Measurements from ENCODE around the gene TENM3.

The TENM3 gene

DNA sequence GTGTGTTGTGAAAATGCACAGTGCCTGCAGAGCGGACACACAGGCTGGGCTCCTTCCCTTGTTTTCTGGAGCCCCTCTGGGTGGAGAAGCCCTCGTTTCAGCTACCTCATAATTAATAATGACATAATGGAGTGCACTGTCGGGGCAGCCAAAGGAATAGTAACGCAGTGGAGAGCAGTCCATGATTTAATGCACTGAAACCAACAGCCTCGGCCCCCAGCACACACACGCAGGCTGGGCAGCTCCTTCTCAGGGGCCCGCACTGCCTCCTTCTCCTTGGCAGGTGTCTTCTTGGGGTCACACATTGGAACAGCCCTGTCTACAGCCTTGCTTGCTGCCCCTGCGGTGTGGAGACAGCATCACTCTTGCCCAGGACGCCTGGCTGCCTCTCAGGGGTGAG, 584.8 kb downstream of the TENM3 start:
- no peak for DNase-seq

DNA sequence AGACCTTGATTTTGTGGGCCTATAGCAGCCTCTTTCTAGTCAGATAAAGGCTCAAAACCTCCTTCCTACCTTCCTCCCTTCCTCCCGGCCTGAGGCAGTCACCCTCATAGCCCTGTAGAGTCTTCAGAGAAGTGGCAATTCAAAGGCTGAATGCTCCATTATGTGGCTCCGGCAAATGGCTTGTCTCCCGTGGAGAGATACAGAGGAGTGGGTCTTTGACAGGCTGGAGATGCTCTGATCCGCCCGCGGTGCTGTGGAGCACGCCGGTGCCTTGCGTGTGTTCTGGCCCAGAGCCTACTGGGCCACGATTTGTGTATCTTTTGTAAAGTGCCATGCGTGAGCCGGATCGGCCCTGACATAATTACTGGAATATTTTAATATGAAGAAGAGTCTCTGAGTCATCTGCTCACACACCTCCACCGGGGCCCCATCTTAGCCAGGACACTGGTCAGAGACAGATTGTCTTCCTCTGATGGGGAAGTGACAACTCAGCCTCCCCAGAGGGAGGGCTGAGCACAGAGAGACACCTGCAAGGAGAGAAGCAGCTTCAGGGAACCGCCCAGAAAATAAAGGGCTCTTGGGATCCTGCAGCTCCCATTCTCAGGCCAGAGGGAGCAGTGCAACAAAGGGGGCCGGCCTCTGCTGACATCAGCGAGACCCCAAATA, 585.3 kb downstream of the TENM3 start:
- DNase-seq = no peak

DNA sequence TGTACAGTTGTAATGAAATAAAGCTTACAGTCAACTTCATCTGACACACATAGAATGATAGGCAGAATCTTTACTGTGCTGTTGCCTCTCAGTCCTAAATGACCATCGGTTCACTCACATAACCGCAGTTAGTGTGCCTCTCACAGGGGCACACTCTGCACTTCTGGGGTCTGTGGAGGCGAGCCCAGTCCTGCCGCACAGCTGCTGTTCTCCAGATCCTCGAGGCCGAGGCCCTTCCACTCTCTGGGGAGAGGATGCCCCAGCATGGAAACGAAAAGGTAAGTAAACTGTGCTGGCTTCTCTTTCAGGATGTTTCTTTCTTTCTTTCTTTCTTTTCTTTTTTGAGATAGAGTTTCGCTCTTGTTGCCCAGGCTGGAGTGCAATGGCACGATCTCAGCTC, 586.0 kb downstream of the TENM3 start:
- no peak for DNase-seq

DNA sequence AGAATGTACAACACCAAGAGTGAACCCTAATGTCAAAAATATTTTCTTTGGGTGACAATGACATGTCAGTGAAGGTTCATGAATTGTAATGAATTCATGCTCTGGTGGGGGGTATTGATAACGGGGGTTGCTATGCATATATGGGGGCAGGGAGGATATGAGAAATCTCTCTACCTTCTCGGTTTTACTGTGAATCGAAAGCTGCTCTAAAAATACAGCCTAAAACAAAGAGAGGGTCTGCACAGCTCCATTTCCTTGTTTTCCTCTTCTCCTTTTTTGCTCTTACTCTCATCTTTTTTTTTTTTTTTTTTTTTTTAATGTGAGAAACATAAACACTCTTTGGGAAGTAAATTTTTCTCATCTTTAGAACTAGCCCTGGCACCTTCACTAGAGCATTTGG, 588.2 kb downstream of the TENM3 start:
- no peak for DNase-seq

DNA sequence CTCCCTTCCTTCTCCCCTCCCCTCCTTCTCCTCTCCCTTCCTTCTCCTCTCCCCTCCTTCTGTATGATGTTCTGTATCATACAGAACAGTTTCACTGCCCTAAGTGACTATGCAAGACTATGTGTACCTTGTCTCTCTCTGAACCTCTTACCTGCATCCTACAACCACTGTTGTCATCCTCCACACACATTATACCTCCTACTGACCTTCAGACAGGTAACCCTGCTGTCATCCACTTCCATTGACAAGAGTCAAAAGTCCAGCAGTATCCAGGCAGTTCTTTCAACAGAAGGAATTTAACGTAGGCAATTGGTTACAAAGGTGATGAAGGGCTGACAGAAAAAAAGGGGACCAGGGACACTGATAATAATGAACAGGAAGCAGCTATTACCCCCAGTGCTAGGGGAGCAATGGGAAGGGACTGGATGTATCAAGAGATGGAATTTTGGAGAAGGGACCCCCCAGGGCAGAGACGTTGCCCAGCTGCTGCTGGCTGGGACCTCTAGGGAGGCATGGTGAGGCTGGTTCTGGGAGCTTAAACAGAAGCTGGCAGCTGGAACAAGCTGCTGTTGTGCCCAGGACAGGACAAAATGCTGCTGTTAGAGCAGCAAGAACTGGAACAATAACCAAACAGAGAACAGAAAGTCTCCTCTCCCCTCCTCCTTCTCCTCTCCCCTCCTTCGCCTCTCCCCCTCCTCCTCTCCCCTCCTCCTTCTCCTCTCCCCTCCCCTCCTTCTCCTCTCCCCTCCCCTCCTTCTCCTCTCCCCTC, 589.3 kb downstream of the TENM3 start:
- DNase-seq = no peak

DNA sequence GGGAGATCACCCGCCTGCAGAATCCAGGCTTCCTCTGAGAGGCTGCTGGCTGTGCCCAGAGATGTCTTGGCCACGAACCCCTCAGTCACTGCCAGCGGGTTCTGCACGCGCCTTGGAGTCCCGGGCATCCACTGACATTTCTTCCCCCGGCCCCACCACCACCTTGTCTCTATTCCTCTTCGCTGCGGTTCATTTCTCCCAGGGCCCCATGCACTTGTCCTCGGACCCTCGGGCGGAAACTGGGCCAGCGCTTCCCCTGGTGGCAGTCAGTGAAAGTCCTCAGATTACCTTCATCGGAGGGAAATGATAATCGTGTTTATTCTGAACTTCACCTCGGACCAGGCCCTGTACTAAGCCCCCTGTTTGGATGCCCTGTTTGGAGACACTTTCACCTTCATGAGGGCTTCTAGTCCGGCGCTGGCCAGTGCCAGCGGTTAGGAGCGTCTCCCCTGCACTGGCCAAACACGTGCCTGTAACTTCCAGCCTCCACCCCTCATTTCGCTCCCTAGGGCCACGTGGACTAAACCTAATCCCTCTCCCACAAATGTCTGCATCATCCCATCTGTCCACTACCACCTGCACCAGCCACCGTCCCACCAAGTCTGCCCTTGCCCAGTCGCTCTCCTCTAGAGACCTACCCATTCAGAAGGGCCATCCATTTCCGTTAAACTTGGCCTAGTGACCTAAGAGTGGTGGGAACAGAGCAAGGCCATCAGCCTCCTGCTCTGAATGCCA, 592.0 kb downstream of the TENM3 start:
- no peak for DNase-seq

DNA sequence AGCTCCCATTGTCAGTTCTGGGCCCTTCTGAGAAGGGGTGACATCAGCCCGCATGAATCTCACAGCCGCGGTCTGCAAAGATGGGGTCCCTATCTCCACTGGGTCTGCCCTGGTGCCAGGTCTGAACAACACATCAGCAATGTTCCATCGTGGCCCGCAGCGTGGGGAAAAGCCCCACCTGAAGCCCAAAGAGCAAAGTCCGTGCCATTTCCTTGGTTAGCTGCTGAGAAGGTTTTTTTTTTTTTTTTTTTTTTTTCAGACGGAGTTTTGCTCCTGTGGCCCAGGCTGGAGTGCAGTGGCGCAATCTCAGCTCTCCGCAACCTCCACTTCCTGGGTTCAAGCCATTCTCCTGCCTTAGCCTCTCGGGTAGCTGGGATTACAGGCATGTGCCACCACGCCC, 594.6 kb downstream of the TENM3 start:
- no peak for DNase-seq

DNA sequence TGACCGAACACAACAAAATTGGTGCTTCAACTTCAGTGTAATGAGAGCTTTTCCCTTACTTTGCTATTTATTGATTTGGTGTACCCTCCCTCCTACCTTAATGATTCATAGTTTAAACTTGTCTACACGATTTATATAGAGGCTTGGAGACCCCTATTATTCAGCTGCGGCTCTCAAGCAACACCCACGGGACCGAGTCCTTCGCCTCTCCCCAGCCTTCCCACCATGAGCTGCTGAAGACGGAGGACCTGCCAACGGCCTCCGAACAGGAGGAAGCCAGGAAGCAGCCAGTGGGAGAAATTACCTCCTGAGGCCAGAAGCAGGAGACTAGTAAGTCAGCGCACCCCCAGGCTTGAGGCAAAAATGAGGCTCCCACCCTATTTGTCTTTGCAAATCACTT, 595.3 kb downstream of the TENM3 start:
- DNase-seq = no peak

DNA sequence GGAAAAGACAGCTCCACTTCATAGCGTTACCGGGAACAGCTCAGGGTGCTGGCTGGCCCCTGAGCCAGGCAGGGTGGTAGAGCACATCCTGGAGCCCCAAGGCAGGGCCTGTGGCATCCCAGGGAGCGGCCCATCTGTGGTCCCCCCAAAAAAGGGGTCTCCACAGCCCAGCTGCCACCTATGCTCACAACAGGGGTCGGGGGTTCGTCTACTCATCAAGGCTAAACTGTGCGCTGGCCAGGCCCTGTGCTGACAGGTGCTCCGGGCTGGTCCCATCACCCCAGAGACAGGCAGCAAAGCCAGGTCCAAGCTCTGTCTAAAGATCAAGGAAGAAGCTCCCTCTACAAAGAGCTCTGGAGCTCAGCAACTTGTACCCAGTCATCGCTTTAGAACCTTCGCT, 596.1 kb downstream of the TENM3 start:
- DNase-seq = no peak

DNA sequence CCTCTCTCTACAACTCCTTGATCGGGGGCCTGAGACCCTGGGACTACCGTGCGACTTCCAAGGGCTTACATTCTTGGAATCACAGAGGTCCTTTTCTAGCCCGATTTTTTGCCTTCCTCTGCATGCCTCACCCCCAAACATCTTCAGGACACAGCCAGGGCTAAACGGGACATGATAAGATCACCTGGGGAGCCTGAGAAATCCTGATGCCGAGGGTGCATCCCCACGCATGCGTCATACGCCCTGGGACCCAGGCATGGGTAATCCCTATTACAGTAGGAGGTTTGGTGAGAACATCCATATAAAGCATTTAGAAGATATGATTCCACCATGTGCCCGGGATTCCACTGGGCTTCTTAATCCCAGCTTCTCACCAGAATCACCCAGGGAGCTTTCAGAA, 596.9 kb downstream of the TENM3 start:
- no peak for DNase-seq

DNA sequence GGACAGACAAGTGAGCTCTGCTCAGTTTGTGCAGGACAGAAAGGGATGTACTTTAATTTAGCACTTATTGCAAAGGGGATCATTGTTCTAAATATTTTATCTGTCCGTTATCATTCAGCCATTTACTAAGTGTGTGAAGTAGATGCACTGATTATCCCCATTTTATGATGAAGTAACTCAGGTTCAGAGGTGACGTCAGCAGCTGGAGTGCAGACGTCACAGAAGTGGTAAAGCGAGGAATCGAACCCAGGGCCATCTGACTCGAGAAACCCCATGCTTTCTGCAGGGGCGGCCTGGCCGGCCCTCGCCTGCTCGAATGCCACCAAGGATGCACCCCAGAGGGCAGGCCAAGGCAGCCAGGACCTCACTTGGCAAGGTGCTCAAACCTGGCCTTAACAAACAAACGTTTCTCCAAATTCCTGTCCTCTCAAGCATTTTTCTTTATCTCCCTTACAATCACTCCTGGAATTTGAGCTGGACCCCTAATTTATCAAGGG, 599.0 kb downstream of the TENM3 start:
- DNase-seq = no peak

DNA sequence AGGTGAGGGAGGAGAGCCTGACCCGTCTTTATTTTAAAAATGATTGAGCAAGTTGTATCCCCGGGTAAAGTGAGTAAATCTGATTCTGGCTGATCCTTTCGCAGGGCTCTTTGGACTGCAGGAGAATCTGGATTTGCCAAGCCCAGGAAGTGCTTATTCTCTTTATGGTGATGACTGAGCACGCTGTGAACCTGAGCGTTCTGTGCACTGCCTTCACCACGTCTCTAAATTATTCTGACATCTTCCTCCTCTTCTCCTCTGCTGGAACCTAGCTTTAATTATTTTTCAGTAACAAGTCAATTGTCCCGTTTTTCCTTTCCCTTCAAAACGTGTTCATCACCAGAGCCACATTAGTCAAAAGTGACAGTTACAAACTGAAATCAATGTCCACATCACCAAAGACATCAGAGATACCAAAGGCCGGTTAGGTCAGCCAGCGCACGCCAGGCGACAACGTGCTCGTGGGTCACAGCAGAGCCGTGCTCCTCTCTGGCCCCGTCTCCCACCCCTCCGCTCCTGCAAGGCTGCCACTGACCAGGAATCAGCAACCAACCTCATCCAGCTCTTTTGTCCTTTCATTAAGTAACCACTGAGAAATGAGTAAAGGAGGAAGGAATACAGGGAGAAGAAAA, 599.7 kb downstream of the TENM3 start:
- DNase-seq = no peak

DNA sequence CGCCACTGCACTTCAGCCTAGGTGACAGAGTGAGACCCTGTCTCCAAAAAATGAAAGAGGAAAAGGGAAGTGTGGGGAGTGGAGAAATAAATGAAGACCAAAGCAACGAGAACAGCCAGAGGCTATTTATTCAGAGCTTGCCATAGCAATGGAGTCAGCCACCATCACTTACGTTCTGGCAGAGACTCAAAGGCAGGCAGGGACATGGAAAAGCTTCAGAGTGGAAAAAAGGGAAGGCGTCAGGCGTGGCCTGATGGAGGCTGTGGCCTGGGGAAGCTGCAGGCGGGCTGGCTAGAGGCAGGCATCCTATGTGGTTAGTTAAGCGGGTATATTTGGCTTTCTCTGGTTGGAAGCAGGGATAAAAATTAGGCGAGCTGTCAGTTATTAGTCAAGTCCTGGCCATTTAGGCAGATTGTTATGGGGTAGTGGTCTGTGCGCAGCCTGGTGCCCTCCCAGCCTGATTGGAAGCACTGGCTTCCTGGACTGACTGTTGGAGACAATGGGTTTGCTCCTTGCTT, 600.7 kb downstream of the TENM3 start:
- DNase-seq = no peak

DNA sequence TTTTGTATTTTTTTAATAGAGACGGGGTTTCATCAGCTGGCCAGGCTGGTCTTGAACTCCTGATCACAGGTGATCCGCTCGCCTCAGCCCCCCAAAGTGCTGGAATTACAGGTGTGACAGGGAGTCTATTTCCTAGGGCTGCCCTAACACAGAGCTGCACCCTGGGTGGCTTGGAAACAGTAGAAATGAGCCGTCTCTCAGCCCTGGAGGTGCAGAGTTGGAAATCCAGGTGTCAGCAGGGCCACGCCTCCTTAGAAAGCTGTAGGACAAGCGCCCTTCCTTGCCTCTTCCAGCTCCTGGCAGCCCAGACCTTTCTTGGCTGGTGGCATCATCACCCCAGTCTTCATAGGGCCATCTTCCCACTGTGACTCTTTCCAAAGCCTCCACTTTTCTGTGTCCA, 602.4 kb downstream of the TENM3 start:
- DNase-seq = no peak

DNA sequence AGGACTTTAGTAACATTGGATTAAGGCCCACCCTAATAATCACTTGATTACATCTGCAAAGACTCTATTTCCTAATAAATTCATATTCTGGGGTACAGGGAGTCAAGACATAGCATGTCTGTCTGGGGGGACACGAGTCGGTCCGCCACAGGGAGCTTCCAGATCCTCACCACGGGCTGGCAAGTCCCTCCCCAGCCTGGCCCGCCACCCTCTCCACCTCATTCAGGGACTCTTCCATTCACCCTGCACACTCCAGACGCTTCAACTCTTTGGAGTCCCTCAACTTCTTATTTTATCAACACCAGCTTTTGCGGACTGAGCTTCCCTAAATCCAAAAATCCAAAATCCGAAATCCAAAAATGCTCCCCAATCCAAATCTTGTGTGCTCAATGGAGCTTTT, 602.8 kb downstream of the TENM3 start:
- DNase-seq = no peak

DNA sequence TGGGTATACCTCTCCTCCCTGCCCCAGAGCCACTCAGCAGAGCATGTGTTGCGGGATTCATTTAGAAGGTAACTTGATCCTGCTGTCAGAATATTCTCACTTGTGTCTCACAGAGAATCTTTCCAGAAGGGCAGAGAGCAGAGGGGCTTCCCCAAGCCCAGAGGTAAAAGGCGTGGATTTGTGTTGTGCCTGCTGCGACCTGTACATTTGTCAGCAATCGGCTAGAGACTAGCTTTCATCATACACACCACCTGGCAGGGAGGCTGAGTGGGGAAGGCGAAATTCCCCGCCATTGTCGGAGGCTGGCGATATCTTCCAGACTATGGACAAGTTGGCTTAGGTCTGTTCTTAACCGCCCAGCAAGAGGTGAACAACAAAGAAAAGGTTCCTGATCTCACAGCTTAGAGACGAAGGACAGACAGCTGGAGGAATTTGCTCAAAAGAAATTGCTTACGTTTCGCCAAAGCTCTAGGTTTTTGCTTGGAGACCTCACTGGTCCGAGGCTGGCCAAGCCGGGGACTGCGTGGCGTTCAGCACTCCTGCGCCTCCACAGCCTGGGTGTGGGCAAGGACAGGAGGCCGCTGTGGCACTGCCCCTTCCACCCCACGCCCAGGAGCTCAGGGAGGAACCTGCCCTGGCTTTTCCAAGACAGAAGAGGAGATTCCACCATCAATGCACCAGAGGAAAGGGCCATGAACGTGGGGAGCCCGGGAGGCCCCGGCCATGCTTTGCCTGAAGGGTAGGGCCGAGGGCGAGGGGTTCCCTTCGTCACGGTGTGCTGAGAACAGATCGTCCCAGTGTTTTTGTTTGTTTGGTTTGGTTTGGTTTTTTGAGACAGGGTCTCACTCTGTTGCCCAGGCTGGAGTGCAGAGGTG, 604.6 kb downstream of the TENM3 start:
- no peak for DNase-seq

DNA sequence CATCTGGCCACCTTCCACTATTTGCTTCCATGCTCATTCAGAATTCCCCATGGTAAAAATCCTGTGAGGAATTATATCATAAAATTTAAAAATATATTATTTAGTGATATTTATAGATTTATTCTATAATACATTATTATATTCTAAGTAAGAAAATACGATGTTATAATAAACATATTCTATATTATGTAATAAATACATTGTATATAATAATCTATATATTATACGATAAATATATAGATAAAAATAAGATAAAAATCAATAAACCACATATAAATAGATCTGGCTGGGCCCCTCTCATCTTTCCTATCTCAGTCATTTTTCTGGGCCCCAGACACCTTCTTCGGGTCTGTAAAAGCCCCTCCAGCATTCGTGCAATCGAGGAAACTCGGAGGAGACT, 605.5 kb downstream of the TENM3 start:
- no peak for DNase-seq
